HG03097 (cell line): Measurements from ENCODE around the gene MYO7A.

Source experiments
- ATAC-seq: cut with Tn5 transposase; IDR thresholded peaks from one replicate; pipeline ENCODE4 v1.9.1; 2021; ENCODE audit not compliant: unreplicated experiment, low FRiP score

Gene MYO7A

GRCh38 chr11:77143405-77144020 lies 15.5 kb downstream of the MYO7A start:
- no peak for ATAC-seq

GRCh38 chr11:77144196-77144856 lies 16.3 kb downstream of the MYO7A start:
- ATAC-seq = no peak

GRCh38 chr11:77144857-77145428 lies 16.9 kb downstream of the MYO7A start:
- ATAC-seq = no peak

GRCh38 chr11:77146261-77147035 lies 18.4 kb downstream of the MYO7A start:
- ATAC-seq = no peak

GRCh38 chr11:77147036-77147315 lies 18.9 kb downstream of the MYO7A start:
- no peak for ATAC-seq

- no peak for ATAC-seq
These were observed 19.7 kb downstream of the MYO7A start for GRCh38 chr11:77147668-77148321.

GRCh38 chr11:77148963-77149715 lies 21.1 kb downstream of the MYO7A start:
- ATAC-seq = no peak

- ATAC-seq = no peak
These were observed 21.8 kb downstream of the MYO7A start for GRCh38 chr11:77149716-77150392.

GRCh38 chr11:77150836-77151235 lies 22.8 kb downstream of the MYO7A start:
- ATAC-seq = no peak

GRCh38 chr11:77151804-77152509 lies 23.9 kb downstream of the MYO7A start:
- ATAC-seq = no peak

GRCh38 chr11:77152846-77153245 lies 24.8 kb downstream of the MYO7A start:
- no peak for ATAC-seq

GRCh38 chr11:77153276-77154185 lies 25.5 kb downstream of the MYO7A start:
- no peak for ATAC-seq

GRCh38 chr11:77154381-77155081 lies 26.5 kb downstream of the MYO7A start:
- no peak for ATAC-seq

- ATAC-seq = no peak
These were observed 27.0 kb downstream of the MYO7A start for GRCh38 chr11:77155082-77155475.

- ATAC-seq = no peak
These were observed 27.6 kb downstream of the MYO7A start for GRCh38 chr11:77155556-77156130.

GRCh38 chr11:77156396-77157195 lies 28.6 kb downstream of the MYO7A start:
- ATAC-seq = no peak
